ENCODE data around the gene CASTOR1.

CASTOR1 gene

DNA sequence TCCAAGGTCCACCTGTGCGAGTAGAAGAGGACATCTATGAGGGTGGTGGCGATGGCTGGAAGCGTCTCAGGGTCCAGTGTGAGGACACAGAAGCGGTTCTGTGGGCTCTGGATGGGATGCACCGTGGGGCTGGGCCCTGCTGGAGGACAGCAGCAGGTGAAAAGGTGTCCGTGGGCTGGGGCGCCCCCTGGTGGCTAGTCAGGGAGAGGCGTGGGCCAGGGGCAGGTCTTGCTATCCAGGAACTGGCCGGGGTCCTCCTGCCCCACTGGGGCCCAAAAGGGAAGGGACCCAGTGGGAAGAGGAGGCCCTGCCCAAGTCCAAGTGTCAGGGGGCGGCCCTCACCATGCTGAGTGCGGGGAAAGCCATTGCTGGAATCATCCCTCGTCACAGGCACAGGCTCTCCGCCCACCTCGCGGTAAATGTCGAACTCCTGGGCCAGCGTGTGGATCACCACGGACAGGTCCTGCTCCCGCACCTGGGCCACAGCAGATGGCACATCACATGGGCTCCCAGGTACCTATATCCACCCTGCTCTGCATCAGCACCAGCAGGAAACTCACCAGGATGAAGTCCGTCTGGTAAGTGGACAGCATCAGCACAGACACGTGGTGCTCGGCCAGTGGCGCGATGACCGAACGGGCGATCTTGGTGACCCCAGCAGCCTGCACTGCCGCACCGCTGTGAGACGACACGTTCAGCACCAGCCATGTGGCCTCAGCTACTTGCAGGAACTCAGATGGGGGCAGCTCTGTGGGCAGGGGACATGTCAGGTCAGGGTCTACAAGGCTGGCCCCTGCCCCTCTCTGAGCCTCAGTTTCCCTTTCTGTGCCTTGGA is 2.3 kb downstream of the CASTOR1 start:
- no peak overlapping the region for H3K27ac ChIP-seq
- no peak for DNase-seq (ENCODE audit: low read depth, low spot score)

DNA sequence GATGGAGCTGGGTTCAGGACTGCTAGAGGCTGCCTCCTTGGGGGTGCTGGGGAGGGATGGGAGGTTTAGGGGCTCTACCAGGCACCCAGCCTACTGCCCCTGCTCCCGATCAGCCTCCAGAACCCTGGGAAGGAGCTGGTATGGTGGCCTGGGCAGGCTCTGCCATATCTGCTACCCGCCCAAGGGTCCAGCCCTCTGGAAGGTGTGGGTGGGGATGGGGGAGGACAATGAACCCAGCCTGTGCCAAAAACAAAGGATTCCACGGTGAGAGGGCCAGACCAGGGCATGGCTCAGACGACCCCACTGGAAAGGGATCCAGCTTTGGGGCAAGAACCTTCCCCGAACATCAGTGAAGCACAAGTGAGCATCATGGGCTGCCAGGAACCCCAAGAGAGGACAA is 3.0 kb downstream of the CASTOR1 start:
- no peak for DNase-seq (ENCODE audit: low read depth, low spot score)
- no peak overlapping the region for H3K27ac ChIP-seq

DNA sequence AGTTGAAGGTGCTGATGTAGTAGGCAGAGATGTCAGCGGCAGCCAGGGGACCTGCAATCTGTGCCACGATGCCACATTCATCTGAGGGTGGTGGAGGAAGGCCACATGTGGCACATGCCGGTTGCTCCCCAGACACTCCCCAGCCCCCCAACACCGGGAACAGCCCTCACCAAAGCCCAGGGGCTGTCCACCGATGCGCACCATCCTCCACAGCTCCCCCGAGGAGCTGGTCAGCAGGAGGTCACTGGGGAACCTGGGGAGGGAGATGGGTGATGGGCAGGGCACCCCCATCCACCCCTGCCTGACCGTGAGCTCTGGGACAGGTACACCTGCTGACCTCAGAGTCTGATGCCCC is 3.5 kb downstream of the CASTOR1 start:
- no peak for DNase-seq (ENCODE audit: low read depth, low spot score)
- H3K27ac ChIP-seq: no peak overlapping the region

DNA sequence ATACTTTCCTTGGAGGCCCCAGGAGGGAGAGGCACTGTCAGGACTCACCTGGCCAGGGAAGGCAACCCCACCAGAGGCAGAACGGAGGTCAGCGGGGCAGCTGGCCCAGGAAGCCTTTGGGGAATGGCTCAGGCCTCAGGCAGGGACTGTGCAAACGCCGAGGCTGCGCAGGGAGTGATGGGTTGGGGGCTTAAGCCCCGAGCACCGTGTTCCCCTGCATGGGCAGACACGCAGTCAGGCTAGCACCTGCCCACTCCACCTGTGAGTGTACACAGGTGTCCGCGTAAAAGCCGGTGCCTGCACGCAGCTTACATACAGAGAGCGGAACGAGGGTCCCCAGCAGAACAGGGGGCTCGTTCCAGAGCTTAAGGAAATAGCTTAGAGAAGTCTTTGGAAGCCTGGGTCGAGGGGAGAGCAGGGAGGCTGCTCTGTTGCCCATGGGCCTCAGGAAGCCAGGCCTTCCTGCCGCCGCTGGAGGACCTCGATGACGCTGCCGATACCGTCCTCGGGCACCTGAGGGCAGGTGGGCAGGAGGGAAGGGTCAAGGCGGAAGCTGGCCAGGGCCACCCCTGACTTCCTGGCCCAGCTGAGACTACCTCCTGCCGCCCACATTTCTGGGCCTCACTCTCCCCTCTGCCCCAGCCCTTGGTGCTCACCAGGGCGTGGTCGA is 4.0 kb downstream of the CASTOR1 start:
- DNase-seq (ENCODE audit: low read depth, low spot score): no peak
- no peak overlapping the region for H3K27ac ChIP-seq

DNA sequence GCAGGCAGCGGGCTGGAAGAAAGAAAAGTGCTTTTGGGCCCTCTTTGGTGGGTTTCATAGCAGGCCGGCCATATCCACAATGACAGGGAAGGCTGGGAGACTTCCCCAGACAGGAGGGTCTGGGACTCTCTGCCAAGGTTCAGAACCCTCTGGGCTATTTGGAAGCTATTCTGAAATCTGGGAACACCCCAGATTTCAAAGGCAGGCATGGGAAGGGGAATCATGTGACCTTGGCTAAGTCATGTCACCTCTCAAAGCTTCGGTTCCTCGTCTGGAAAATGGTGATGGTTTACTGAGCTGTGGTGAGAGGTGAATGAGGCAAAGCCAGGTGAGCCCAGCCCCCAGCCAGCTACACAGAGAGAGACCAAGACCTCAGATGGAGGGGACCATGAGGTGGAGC is 4.6 kb downstream of the CASTOR1 start:
- H3K27ac ChIP-seq: no peak overlapping the region

DNA sequence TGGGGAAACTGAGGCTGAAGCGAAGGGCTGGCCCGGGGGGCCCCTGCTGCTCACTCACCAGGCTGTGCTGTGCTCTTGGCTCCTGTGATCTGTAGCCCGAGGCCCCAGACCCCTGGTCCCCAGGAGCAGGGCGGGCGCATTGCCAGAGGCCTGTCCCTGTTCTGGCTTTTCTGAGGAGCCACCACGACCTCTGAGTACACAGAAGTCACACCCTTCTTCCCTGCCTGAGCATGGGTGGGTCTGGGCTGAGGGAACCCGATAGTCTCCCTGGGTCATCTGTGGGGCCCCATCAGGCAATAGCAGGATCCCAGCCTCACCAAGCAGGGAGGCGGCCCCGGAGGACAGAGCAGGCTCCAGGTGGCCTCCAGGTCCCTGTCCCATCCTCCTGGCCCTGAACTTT is 5.1 kb downstream of the CASTOR1 start:
- no peak overlapping the region for H3K27ac ChIP-seq
- DNase-seq (ENCODE audit: low read depth, low spot score): no peak

More for the DNA sequence above, 4.6 kb downstream of the CASTOR1 start:
- DNase-seq (ENCODE audit: low read depth, low spot score): no peak

DNA sequence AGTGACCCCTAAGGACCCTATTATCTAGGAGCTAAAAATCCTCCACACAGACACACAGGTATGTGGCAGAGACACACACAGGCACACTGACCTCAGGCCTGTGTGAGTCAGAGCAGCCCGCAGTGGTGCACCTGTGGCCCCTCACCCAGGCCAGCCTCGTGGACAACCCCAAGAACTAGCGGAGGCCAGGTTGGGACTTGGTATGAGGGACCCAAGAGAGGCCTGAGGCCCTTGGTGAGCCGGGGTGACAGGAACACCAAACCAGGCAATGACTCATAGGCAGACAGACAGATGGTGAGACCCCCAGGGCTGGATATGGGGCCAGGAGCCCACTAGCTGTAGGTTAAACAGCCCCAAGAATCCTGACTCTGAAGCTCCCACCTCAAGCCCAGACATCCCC is 6.0 kb downstream of the CASTOR1 start:
- H3K27ac ChIP-seq: no peak overlapping the region
- no peak for DNase-seq (ENCODE audit: low read depth, low spot score)

DNA sequence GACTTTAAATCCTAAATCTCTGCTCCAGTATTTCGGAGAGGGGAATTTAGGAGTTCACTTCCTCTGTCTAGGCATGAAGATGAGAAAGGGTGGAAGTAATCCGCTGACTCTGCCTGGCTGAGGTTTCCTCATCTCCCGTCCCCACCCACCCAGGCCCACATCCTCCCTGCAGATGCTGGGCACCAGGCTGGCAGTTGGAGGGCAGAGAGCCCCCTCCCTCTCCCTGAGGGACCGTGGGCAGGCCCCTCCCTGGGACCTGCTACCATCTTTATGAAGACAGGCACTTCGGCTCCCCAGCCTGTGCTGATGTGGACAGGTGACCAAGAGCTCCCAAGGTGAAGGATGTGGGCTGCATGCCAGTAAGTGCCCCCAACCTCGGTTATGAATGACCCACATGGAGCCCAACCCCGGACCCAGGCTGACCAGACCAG is 6.7 kb downstream of the CASTOR1 start:
- DNase-seq (ENCODE audit: low read depth, low spot score): no peak
- H3K27ac ChIP-seq: no peak overlapping the region

DNA sequence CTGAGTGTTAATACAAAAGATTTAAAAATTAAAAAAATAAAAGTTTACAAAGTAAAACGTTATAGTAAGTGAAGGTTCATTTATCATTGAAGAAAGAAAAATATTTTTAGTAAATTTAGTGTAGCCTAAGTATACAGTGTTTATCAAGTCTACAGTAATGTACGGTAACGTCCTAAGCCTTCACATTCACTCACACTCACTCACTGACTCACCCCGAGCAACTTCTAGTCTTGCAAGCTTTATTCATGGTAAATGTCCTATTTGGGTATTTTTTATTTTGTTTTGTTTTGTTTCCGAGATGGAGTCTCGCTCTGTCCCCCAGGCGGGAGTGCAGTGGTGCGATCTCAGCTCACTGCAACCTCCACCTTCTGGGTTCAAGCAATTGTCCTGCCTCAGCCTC is 8.8 kb downstream of the CASTOR1 start:
- DNase-seq (ENCODE audit: low read depth, low spot score): no peak
- H3K27ac ChIP-seq: no peak overlapping the region

DNA sequence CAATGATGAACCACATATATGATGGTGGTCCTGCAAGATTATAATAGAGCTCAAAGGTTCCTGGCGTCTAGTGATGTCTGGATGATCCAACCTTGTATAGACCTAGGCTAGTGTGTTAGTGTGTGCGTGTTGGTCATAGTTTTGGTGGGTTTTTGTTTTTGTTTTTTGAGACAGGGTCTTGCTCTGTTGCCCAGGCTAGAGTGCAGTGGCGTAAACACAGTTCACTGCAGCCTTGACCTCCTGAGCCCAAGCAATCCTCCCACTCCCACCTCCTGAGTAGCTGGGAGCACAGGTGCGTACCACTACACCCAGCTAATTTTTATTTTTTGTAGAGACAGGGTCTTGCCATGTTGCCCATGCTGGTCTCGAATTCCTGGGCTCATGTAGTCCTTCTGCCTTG is 9.4 kb downstream of the CASTOR1 start:
- no peak overlapping the region for H3K27ac ChIP-seq
- no peak for DNase-seq (ENCODE audit: low read depth, low spot score)

DNA sequence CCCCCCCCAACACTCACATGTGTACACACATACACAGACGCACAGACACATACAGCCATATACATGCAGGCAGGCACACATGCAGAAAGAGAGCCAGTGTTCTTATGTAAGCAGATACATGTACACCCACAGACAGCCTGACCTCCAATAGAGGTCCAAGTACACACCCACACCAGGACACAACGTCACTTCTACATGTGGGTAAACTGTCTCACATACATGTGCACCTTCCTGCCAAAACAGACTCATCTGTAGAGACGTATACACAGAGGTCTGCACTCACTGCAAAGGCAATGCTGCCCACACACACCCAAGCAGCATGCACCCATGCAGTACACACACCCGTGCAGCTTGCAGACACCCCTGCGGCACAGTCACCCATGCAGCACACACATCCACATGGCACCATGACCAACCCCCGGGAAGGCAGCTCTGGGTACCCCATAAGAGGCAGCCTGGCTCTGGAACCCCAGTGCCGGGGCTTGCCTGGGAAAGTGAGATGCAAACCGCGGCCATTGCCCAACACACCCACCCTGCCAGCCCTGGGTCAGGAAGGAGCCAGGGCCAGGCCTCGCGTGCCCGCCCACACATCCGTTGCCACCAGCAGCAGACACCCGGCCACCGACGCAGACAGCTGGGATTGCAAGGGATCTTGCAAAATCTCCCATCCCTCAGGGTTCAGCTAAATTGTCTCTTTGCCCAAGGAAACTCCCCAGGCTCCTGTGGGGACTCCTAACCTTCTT is 10.1 kb downstream of the CASTOR1 start:
- H3K27ac ChIP-seq: no peak overlapping the region
- DNase-seq (ENCODE audit: low read depth, low spot score): no peak

DNA sequence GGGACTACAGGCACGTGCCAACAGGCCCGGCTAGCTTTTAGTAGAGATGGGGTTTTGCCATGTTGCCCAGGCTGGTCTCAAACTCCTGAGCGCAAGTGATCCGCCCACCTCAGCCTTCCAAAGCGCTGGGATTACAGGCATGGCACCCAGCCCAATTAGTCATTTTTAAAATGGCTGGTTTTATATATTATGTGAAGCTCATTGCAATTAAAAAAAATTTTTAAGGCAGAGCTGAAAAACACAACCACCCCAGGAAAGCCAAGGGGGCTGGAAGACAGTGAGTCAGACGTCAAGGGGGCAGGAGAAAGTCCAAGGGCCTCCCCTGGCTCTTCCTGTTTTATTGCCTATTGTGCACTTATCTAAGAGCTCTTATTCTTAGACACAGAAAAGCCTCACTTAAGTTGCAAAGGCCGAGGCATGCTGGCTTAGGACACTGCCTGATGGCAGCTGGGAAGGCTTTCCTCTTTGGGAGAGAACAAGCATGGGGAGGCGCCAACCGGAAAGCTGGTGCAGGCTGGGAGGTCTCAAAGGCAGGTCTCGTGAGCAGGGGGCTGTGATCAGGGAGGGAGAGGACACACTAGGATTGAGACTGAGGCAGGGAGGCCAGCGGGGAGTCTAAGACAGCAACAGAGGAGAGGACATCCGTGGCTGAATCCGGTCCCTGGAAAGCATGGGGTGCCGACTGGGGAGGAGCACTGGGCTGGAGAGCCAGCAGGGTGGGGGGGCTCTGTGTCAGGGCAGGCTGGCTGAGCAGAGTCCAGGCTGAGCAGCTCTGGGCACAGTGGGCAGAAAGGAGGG is 11.6 kb downstream of the CASTOR1 start:
- no peak for DNase-seq (ENCODE audit: low read depth, low spot score)
- H3K27ac ChIP-seq: no peak overlapping the region

DNA sequence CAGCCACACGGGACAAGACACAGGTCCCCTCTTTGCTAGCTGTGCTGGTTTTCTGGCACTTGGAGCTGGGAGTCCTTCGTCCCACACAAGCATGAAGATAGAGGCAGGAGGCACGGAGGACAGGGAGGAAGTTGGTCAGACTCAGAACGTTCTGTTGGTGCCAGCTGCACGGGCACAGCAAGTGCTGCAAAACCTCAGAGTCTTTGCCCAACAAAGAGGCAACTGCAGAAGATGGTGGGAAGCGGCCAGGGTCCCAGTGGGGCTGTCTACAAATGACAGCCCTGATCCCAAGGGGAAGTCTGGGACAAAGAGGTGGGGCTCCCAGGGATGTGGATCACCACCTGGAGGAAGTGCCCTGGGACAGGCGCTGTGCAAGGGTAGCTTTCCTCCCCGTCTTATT is 13.3 kb downstream of the CASTOR1 start:
- H3K27ac ChIP-seq: no peak overlapping the region
- DNase-seq (ENCODE audit: low read depth, low spot score): no peak

DNA sequence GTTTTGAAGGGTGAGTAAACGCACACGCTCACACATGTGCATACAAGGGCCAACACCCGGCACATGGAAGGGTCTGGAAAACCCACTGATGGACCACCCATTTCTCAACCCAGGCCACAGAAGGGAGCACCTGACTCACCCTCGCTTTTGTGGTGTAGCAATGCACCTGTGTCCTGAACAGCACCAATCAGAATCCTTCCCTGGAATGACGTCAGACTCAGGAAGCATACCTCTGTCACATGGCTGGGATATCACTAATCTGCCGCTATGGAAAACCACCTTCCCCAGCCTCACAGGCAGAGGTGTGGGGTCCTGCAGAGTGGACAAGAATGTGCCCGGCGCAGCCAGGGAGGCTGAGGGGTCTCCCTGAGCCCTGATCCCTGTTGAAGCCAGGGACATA is 13.7 kb downstream of the CASTOR1 start:
- H3K27ac ChIP-seq: no peak overlapping the region

DNA sequence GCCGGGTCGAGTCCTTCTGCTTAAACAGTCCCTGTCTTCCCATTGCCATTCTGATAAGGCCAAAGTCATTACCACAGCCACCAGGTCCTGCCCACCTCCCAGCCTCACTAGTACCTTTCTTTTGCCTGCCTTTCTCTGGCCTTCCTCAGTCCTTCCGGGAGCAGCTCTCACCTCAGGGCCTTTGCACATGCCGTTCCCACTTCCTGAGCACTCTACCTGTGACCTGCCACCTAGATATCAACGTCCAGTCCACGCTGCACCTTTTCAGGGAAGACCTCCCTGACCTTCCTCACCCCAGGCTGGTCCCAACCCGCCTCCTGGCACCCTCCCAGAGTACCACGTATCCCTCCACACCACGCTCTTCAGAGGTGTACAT is 14.9 kb downstream of the CASTOR1 start:
- no peak for DNase-seq (ENCODE audit: low read depth, low spot score)
- no peak overlapping the region for H3K27ac ChIP-seq

More for the DNA sequence above, 13.7 kb downstream of the CASTOR1 start:
- no peak for DNase-seq (ENCODE audit: low read depth, low spot score)

DNA sequence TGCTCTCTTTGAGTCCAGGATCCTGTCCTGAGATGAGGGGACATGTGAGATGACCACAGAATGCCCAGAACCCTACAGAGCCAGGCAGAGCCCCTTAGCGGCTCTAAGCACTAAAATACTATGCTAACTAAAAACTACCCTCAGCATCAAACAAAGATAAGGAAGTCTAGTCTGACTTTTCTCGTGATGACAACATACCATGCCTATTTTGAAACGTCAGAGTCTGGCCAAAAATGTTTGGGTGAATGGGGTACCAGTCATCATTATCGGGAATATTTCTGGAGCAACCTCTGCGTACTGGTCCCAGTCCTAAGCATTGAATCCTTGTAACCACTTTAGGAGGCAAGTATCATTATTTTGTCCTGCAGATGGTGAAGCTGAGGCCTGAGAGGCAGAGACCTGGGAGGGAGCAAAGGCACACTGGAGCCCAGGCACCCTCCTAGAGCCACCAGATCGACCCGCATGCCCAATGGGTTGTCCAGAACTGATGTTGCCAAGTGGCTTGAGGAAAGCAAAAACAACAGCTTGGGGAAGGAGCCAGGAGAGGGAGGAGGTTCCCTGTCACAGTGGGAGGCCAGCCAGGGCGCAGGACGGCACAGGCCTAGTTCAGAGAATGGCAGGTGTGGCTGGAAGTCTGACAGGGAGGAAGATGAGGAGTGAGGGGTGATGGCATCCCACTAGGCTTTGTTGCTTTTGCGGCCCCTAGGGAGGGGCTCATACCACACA is 15.4 kb downstream of the CASTOR1 start:
- H3K27ac ChIP-seq: no peak overlapping the region

DNA sequence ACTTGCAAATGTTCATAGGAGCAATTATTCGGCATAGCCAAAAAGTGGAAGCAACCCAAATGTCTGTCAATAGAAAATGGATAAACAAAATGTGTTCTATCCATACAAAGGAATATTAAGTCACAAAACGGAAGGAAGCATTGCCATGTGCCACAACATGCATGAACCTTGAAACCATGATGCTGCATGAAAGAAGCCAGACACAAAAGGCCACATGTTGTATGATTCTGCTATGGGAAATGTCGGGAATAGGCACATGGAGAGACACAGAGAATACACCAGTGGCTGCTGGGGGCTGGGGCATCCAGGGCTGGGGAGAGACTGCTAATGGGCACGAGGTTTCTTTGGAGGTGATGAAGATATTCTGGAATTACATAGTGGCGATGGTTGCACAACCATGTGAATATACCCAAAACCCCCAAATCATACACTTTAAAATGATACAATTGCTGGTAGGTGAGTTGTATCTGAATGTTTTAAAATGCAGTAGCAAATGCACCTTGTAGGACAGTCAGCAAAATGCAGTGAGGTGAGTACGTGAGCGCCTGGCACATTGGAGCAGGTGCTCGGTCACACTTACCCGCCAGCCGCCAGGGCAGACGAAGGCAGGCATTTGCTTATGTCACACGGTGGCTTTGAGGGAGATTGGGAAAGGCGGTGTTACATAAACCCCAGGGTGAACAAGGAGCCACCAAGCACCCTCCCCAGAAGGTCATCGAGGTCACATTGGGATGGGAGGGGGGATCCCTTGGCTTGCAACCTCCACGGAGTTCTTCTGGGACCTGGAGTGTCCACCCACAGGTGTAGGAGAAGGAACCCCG is 16.3 kb downstream of the CASTOR1 start:
- DNase-seq (ENCODE audit: low read depth, low spot score): no peak
- no peak overlapping the region for H3K27ac ChIP-seq

More for the DNA sequence above, 15.4 kb downstream of the CASTOR1 start:
- no peak for DNase-seq (ENCODE audit: low read depth, low spot score)

DNA sequence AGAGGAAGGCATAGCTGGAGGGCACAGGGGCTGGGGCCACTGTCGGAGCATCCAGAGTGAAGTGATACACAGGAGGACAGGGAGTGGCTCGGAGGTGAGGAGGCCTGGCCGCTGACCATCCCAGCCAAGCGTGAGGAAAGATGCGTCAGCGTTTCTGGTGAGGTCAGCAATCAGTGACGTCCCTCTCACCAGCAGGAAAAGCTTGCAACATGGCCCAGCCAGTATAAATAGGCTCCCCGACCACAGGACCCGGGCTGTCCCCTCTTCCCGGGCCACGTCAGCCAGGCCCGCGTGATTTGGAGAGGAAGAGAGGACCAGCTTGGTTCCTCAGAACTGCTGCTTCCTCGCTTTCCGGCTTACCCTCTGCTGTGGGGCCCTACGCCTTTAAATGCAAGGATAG is 18.5 kb downstream of the CASTOR1 start:
- no peak for DNase-seq (ENCODE audit: low read depth, low spot score)
- H3K27ac ChIP-seq: no peak overlapping the region

DNA sequence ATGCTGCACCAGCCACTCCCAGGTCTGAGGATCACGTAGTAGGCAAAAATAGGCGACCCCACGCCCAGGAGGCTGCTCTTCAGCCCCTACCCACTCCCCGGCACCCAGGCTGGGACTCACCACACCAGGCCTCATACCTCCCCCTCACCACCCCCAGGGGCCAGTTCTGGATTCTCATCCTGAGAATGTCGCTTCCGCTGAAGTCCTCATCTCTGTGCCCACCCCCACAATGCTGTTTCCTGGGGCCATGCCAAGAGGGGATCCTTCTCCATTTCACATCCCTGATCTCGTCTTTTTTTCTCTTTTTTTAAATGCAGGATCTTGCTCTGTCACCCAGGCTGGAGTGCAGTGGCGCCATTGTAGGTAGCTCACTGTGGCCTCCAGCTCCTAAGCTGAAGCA is 21.0 kb downstream of the CASTOR1 start:
- DNase-seq (ENCODE audit: low read depth, low spot score): no peak
- H3K27ac ChIP-seq: no peak overlapping the region

Data from epithelial cell of prostate (primary cell).